NCI-H345 treated with DMSO at 0.1 percent for 48 hours (cell line): ENCODE results near the gene SMIM15.
"Not testable (repeated sequence)": the region's sequence is repeated elsewhere in the genome, so short reads cannot be mapped to it uniquely, and the experiment has no call there.

Experiments
- DNase-seq: peaks from one replicate; lab custom pipeline; 2025; ENCODE audit not compliant: unreplicated experiment; lab: John Stamatoyannopoulos, UW

The SMIM15 gene, protein sequence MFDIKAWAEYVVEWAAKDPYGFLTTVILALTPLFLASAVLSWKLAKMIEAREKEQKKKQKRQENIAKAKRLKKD

GRCh38 chr5:61162010-61162831 is at the start of gene SMIM15:
TSS of gene SMIM15 (minus strand) at chr5:61162468. CDS start at chr5:61160171, 2,297 bp downstream.
- peak; percentile 60 for DNase-seq

GRCh38 chr5:61207884-61208283 is 45.6 kb upstream of the SMIM15 start:
- DNase-seq, result no peak

GRCh38 chr5:61205013-61205412 is 42.7 kb upstream of the SMIM15 start:
- DNase-seq, result no peak

DNA sequence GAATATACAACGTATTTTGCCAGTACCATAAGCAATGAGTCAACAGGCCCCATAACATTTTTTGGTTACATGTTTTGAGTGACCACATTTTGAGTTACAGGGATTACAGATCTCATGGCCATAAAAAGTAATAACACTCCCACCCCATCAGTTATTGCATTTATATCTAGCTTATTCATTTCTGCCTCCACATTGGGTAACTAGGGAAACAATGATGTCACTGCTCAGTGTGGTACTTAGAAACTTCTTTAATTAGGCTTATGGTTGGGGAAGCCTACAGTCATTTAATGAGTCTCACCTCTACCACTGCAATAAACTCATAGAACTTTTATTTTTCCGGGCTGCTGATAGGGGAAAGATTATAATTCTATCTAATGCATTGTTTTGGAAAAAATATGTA is 39.9 kb upstream of the SMIM15 start:
- DNase-seq, result no peak

DNA sequence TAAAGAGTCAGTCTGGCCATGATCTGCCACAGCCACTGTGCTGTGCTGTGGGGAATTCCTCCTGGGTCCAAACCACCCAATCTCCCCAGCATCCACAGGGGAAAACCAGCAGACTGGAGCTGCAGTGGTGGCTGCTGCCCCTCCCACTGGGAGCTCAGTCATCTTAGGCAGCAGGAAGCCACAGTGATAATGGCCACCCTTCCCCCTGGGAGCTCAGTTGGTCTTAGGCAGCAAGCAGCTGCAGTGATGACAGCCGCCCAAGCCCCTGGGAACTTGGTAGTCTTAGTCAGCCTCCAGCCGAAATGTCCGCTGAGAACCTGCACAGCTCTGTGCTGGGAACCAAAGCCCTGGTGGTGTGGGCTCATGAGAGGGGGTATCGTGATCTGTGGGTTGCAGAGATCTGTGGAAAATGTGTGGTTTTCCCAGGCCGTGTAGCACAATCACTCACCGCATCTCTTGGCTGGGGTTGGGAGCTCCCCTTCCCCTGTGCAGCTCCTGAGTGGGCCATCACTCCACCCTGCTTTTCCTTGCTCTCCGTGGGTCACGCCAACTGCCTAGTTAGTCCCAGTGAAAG is 38.4 kb upstream of the SMIM15 start:
- DNase-seq, result no peak

GRCh38 chr5:61198606-61199005 is 36.3 kb upstream of the SMIM15 start:
- no peak for DNase-seq

DNA sequence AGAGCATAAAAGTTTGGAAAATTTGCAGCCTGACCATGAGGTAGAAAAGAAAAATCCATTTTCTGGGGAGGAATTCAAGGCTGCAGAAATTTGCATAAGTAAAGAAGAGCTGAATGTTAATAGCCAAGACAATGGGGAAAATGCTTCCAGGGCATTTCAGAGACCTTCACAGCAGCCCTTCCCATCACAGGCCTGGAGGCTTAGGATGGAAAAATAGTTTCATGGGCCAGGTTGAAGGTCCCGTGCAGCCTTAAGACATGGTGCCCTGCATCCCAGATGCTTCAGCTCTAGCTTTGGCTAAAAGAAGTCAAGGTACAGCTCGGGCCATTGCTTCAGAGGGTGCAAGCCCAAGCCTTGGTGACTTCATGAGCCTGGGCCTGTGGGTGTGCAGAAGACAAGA is 25.6 kb upstream of the SMIM15 start:
- DNase-seq, result not testable (repeated sequence)

DNA sequence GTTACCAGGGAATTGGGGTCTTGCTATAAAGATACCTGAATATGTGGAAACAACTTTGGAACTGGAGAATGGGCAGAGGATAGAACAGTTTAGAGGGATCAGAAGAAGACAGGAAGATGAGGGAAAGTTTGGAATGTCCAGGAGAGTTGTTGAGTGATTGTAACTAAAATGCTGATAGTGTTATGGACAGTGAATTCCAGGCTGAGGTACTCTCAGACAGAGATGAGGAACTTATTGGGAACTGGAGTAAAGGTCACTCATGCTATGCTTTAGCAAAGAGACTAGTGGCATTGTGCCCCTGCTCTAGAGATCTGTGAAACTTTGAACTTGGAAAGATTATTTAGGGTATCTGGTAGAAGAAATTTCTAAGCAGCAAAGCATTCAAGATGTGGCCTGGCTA is 25.1 kb upstream of the SMIM15 start:
- not testable (repeated sequence) for DNase-seq

DNA sequence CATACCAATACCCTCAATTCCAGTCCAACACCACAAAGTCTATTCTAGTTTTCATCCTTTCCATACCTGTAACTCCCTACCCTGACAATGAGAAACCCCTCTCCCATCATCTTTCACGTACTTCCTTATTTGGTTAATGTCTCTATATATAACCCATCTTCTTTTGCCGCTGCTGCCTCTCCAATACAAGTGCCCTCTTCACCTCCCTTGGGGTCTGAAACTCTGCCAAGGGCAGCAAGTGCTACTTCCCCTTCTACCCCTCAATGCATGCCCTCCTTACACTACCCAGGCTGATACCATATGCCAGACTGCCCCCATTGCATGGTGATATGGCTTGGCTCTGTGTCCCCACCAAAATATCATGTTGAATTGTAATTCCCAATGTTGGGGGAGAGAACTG is 24.4 kb upstream of the SMIM15 start:
- DNase-seq, result no peak

DNA sequence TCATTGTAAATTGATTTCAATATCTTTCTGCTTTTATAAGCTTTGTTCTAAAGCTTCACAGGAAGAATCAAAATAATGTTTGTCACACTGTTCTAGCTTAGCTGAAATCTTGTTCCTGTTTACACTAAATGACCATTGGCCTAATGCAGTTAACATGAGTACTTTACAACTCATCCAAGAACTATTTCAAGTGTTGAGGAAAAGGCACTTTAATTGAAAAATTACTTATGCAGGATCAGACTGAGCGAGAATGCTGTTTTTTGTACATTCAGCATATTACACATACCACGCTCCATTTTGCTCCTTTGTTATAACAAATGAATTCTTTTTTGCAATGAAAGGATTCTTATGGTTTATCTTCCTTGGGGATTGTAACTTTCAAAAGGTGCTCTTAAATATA is 22.4 kb upstream of the SMIM15 start:
- no peak for DNase-seq

GRCh38 chr5:61183538-61183937 is 21.3 kb upstream of the SMIM15 start:
- no peak for DNase-seq

GRCh38 chr5:61182449-61182848 is 20.2 kb upstream of the SMIM15 start:
- DNase-seq, result no peak

- no peak for DNase-seq
Measured at GRCh38 chr5:61180886-61181285, 18.6 kb upstream of the SMIM15 start.

DNA sequence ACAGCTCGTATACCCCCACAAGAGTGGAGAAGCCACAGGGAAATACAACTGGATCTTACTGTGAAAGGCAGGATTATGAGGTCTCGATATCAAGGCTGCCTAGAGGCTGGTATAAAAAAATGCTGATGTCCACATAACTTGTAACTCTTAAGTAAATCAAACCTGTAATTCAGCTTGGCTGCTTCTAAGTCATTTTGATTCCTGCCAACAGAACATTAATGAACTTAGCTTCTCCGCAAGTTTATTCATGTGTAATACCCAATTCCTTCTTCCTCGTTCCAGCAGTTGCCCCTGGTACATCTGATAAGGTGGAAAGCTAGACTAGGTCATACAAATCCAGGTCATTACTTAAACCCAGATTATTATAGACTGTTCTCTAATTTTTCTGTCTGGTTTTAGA is 16.4 kb upstream of the SMIM15 start:
- no peak for DNase-seq

- DNase-seq, result no peak
Measured at GRCh38 chr5:61177716-61178115, 15.4 kb upstream of the SMIM15 start.

DNA sequence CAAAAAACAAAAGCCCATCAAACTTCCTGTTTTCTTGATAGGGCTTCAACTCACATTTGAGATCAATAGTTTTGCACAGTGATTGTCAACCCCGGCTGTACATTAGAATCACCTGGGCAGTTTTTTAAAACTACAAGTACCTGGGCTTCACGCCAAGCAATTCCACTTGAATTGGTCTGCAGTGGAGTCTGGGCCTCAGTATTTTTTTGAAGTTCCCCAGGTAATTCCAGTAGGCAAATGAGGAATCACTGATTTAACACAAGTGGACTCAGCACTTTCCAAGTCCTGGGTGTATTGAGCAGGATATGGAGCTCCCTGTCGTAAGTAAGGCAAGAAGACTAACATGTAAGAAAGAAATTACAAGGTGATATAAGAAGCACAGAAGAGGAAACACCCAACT is 14.8 kb upstream of the SMIM15 start:
- no peak for DNase-seq

DNA sequence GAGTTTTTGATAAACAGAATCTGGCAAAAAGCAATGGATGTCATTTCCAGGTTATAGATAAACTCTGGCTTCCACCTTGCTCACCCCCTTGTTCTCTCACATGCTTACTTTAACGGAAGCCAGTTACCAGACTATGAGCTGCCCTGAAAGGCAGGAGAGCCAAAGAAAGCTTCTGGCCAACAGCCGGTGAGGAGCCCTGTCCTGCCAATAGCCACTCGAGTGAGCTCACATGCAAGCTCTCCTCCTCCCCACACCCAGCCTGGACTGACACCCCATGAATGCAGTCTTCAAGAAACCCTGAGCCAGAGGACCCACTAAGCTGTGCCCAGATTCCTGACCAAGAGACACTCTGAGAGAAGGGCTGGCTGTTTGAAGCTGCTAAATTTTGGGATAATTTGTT is 14.4 kb upstream of the SMIM15 start:
- no peak for DNase-seq

DNA sequence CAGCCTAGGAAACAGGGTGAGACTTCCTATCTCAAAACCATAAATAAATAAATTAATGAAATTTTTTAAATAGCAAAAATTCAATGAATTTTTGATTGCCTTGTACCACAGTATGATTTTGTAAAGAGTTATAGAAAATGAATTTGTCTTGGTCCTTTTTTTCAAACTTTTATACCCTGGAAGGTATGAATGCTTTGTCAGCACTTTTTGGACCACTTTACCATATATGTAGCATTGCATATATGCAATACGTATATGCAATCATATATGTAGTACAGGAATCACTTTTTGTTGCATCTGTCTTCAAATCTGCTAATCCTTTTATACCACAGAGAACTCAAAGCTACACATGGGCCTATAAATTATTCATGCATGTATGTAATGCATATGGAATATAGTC is 9.2 kb upstream of the SMIM15 start:
- DNase-seq, result no peak

DNA sequence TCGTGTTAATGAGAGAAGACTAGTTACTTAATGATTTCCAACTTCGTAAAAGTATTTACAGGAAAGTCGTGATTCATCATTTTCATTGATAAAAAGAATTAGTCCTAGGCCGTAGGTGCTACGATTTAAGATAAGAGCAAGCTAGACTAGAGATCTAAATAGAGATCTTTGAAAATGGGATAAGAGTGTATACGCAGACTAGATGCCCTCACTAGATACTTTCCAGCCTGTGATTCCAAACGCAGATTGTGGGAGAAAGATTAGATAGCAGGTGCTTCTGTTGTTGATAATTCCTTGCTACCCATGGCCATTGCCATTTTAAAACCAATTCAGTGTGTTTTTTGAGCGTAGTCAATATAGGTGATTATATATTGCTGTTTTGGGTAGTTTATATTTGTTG is 6.7 kb upstream of the SMIM15 start:
- DNase-seq, result no peak

GRCh38 chr5:61167382-61167781 is 5.1 kb upstream of the SMIM15 start:
- no peak for DNase-seq

DNA sequence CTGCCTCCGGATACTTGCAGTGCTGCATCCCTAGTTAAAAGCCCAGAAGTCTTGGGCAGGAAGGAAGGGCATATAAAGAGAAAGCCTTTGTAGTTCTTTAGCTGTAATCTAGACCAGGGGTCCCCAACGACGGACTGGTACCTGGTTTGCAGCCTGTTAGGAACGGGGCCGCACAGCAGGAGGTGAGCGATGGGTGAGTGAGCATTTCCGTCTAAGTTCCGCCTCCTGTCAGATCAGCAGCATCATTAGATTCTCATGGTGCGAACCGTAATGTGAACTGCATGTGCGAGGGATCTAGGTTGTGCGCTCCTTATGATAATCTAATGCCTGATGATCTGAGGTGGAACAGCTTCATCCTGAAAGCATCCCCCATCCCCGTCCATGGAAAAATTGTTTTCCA is 1.6 kb upstream of the SMIM15 start:
- no peak for DNase-seq

DNA sequence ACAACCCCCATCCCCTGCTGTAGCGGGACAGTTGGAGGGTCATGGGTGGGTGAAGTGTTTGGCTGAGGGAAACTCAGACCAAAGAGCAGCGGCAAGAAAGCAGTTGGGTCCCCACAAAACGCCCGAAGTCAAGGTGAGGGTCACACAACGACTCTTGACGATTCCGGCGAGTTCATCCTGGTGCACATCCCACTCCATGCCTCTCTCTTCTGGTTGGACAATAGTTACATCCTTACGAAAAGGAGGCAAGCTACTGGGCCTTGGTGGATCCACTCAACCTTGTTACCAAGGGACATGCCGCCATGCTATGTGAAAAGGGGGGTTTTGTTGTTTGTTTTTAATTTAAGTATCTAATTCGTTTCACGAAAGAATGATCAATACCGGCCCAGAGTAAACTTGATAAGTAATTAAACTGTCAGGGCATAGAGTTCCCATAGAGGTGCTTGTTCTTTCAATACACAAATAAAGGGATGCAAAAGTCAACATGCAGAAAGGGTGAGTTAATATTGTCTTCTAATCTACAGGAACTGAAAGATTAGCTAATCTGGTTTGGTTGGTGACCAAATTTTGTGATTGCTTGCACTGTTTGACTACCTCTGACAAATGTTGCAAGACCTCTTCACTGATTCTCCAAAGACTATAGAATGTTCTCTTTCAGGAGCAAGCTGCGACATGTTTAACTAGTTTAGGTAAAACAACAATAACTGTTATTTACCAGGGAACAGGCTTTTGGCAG is 732 bp upstream of the SMIM15 start:
- DNase-seq, result no peak
